Stromal cell of bone marrow (primary cell): ENCODE results near the gene GNAO1.

ENCODE experiments used
- DNase-seq: peaks from one replicate; pipeline ENCODE4 v3.0.0-alpha.2; 2012; ENCODE audit warnings: low read depth

The GNAO1 gene

GRCh38 chr16:56198006-56198754 is 6.9 kb downstream of the GNAO1 start:
- no peak for DNase-seq

GRCh38 chr16:56198755-56199114 is 7.4 kb downstream of the GNAO1 start:
- DNase-seq, result no peak

- DNase-seq, result no peak
Measured at GRCh38 chr16:56199164-56199563, 7.9 kb downstream of the GNAO1 start.

GRCh38 chr16:56201030-56201429 is 9.7 kb downstream of the GNAO1 start:
- no peak for DNase-seq

- peak; percentile 31 for DNase-seq
Measured at GRCh38 chr16:56202036-56202435, 10.7 kb downstream of the GNAO1 start.

GRCh38 chr16:56203052-56203451 is 11.8 kb downstream of the GNAO1 start:
- peak; percentile 31 for DNase-seq

- no peak for DNase-seq
Measured at GRCh38 chr16:56204816-56205215, 13.5 kb downstream of the GNAO1 start.

- no peak for DNase-seq
Measured at GRCh38 chr16:56206951-56207350, 15.7 kb downstream of the GNAO1 start.

- DNase-seq, result no peak
Measured at GRCh38 chr16:56207421-56207820, 16.1 kb downstream of the GNAO1 start.

GRCh38 chr16:56211435-56211981 is 20.2 kb downstream of the GNAO1 start:
- no peak for DNase-seq

GRCh38 chr16:56212144-56212543 is 20.9 kb downstream of the GNAO1 start:
- DNase-seq, result no peak

GRCh38 chr16:56221995-56222394 is 30.7 kb downstream of the GNAO1 start:
- DNase-seq, result no peak

- no peak for DNase-seq
Measured at GRCh38 chr16:56222474-56222997, 31.2 kb downstream of the GNAO1 start.

- DNase-seq, result no peak
Measured at GRCh38 chr16:56225017-56225742, 33.9 kb downstream of the GNAO1 start.

GRCh38 chr16:56226187-56226586 is 34.9 kb downstream of the GNAO1 start:
- no peak for DNase-seq

GRCh38 chr16:56226845-56227525 is 35.7 kb downstream of the GNAO1 start:
- DNase-seq, result no peak

- DNase-seq, result no peak
Measured at GRCh38 chr16:56227936-56228335, 36.6 kb downstream of the GNAO1 start.

GRCh38 chr16:56228476-56228875 is 37.2 kb downstream of the GNAO1 start:
- no peak for DNase-seq

GRCh38 chr16:56233795-56234566 is 42.7 kb downstream of the GNAO1 start:
- DNase-seq, result no peak

GRCh38 chr16:56234737-56235136 is 43.4 kb downstream of the GNAO1 start:
- no peak for DNase-seq

GRCh38 chr16:56237451-56237930 is 46.2 kb downstream of the GNAO1 start:
- peak; percentile 50 for DNase-seq

- no peak for DNase-seq
Measured at GRCh38 chr16:56238188-56238587, 46.9 kb downstream of the GNAO1 start.
